Ovary (tissue), 3 donors: ENCODE results near the gene SLX4IP.

Experiments
- CTCF ChIP-seq, 3 donors: fragments of 450-650 bp in 2 of 3; fragments of 200-600 bp in 1 of 3; IDR thresholded peaks; one replicate each; pipeline versions ENCODE4 v1.5.1 to v1.8.0; 2016 to 2022; ENCODE audit warnings: antibody characterized with exemption in 3 of 3, mild to moderate bottlenecking in 1 of 3
- POLR2A ChIP-seq: fragments of 450-650 bp; IDR thresholded peaks from one replicate; pipeline ENCODE4 v1.6.1; 2017; ENCODE audit warnings: antibody characterized with exemption, mild to moderate bottlenecking, moderate library complexity
- donor health status: DM: no; HTN: no; CAD: no.

DNA sequence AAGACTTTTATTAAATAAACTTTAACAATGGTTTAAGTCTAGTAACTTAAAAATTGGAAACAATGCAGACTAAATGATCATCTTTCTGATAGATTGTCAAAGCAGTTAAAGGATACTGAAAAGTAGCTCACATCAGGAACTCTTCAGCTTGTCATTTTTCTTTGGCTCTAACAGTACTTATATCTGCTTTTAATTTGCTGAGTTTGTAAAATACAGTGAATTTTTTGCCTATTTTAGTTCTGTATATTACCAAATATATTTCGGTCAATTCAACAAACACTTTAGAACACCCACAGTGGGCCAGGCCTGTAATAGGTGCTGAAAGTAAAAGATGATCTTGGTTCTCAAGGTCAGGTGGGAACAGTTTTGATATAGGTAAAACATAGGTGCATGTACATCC is 23.4 kb upstream of the SLX4IP start:
- TF ChIP-seq CTCF (IDR thresholded peaks at IDR 0.05) (no peak), POLR2A (no peak)
